PFSK-1 (cell line): ENCODE results near the gene MSH5.

ENCODE experiments used
- POLR2AphosphoS5 ChIP-seq: IDR thresholded peaks from 2 replicates; pipeline ENCODE4 v1.6.1; 2012; ENCODE audit warnings: low read depth, mild to moderate bottlenecking, control low read depth, low read length, moderate library complexity
- SIN3A ChIP-seq: IDR thresholded peaks from 2 replicates; pipeline ENCODE4 v1.6.1; 2012; ENCODE audit warnings: mild to moderate bottlenecking, low read length, moderate library complexity, borderline replicate concordance; ENCODE audit not compliant: insufficient read depth
- TAF1 ChIP-seq: IDR thresholded peaks from 2 replicates; pipeline ENCODE4 v1.6.1; 2012; ENCODE audit warnings: low read length, control low read depth, borderline replicate concordance; ENCODE audit not compliant: insufficient read depth
- TF ChIP-seq, protein P1 (sequence below), 2 experiments: IDR thresholded peaks; 2 replicates each; pipeline versions ENCODE4 v1.6.1 to v1.8.0; 2011 to 2012; ENCODE audit warnings: low read depth in 2 of 2, low read length in 2 of 2, control low read depth in 1 of 2, inconsistent platforms in 1 of 2, mild to moderate bottlenecking in 1 of 2, moderate library complexity in 1 of 2; ENCODE audit not compliant: insufficient read depth in 1 of 2

DNA sequence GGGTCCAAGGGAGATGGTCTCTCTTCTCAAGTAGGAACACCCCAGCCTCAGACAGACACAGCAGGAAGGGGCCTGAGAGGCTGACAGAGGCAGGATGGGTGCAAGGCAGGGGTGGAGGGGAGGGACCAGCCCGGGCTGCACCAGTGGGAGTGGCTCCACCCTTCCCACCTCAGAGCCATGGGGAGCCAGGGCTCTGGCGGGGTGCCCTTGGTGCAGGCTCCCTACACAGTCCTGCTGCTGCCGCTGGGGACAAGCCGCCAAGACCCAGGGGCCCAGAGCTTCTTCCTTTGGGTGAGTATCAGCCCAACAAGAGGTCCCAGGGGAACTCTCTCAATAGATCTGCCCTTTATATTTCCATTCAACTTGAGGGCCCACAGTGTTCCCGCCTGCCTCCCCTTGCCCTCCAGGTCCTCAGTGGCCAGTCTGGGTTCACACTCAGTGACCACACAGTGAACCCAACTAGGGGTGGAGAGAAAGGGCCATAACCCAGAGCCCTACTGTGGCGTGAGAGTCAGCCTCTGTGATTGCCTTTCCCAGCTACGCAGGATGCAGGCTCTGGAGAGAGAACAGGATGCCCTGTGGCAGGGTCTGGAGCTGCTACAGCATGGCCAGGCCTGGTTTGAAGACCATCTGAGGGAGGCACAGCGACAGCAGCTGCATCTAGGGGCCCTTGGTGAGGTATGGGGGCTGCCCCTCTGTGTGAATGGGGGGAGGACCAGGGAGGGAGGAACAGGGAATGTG is 23.2 kb downstream of the MSH5 start:
- no peak for TF ChIP-seq POLR2AphosphoS5
- TF ChIP-seq, protein P1, sequence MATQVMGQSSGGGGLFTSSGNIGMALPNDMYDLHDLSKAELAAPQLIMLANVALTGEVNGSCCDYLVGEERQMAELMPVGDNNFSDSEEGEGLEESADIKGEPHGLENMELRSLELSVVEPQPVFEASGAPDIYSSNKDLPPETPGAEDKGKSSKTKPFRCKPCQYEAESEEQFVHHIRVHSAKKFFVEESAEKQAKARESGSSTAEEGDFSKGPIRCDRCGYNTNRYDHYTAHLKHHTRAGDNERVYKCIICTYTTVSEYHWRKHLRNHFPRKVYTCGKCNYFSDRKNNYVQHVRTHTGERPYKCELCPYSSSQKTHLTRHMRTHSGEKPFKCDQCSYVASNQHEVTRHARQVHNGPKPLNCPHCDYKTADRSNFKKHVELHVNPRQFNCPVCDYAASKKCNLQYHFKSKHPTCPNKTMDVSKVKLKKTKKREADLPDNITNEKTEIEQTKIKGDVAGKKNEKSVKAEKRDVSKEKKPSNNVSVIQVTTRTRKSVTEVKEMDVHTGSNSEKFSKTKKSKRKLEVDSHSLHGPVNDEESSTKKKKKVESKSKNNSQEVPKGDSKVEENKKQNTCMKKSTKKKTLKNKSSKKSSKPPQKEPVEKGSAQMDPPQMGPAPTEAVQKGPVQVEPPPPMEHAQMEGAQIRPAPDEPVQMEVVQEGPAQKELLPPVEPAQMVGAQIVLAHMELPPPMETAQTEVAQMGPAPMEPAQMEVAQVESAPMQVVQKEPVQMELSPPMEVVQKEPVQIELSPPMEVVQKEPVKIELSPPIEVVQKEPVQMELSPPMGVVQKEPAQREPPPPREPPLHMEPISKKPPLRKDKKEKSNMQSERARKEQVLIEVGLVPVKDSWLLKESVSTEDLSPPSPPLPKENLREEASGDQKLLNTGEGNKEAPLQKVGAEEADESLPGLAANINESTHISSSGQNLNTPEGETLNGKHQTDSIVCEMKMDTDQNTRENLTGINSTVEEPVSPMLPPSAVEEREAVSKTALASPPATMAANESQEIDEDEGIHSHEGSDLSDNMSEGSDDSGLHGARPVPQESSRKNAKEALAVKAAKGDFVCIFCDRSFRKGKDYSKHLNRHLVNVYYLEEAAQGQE (IDR thresholded peaks at IDR 0.05; ENCODE audit: insufficient read depth in 1 of 2, low read depth in 2 of 2, low read length in 2 of 2), result no peak
- no peak for TF ChIP-seq TAF1
- TF ChIP-seq SIN3A, result no peak
